MM.1S (cell line): ENCODE data around the gene SPDYE4.

Experiments
- CTCF ChIP-seq: fragments of 300-600 bp; sonication (generic); IDR thresholded peaks from 2 replicates; pipeline ENCODE4 v1.5.1; 2016; ENCODE audit warnings: antibody characterized with exemption, low read length, mixed read lengths
- EZH2 ChIP-seq: fragments of 300-600 bp; sonication (generic); optimal IDR thresholded peaks from 2 replicates; pipeline ENCODE3; 2017; ENCODE audit warnings: low read depth, mild to moderate bottlenecking, antibody characterized with exemption, low read length, mixed read lengths
- EZH2phosphoT487 ChIP-seq: fragments of 300-600 bp; sonication (generic); IDR thresholded peaks from 2 replicates; pipeline ENCODE4 v1.6.1; 2018; ENCODE audit warnings: antibody characterized with exemption, low read length

- TF ChIP-seq CTCF: no peak
- no peak for TF ChIP-seq EZH2
- TF ChIP-seq EZH2phosphoT487: no peak
Measured at GRCh38 chr17:8728251-8728938, 30.0 kb downstream of the SPDYE4 start.
